Stimulated activated CD4-positive, alpha-beta T cell treated with anti-CD3 and anti-CD28 coated beads, Interleukin-4, amount 100 ng/mL, for 24 hours (primary cell): ENCODE results near the gene VTN.

Source experiments
- DNase-seq: peaks from one replicate; pipeline ENCODE4 v3.0.0-alpha.2; 2020

VTN gene

DNA sequence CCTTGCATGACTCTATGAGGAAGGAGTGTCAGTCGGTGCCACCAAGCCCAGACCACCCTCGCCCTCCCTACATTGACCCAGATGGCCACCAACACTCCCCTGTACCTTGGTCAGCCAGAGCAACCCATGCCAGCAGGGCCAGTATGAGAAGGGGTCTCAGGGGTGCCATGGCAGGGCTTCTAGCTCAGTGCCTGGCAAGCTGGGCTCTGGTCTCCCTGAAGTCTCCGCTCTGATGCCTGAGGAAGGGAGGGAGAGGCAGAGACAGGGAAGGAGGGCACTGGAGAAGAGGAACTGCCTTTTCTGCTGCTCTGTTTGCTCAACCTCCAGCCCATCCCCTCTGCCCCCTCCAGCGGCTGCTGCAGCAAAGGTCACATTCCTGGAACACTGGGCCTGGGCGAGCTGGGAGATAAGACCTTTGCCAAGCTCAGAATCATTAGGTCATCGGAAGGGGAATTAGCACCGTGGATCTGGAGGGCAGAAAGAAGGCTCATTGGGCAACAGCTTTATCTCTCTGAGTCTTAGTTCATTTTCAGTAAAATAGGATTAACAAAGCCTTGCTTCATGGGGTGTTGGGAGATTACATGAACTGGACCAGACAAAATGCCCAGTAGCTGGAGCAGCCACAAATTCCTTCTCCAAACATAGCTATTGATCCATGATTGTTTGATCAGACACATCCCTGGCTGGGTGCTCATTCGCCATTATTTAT is at the start of gene VTN:
VTN (minus strand) TSS at position 273 of the 709 bp plus-strand sequence; CDS start at position 169, 104 bp downstream.
- DNase-seq: no peak

GRCh38 chr17:28416703-28417311 is 46.7 kb upstream of the VTN start:
- peak; percentile 63 for DNase-seq

DNA sequence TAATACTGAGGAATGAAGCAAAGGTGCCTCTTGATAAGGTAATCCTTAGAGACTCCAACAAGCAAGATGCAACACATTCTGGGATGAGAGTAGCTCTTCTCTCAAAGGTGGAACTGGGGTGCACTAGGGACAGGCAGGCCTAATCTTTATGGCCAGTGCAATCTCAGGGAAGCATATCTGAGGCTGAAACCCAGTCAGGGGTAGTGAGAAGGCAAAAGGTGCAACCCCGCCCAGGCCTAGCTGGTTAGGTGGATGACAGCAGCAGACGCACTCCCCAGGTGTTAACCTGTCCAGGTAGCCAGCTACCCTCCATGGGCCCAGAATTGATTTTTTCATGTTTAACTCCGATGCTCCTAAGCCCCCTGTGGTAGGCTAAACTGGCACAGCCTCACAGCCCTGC is 45.8 kb upstream of the VTN start:
- DNase-seq: no peak

DNA sequence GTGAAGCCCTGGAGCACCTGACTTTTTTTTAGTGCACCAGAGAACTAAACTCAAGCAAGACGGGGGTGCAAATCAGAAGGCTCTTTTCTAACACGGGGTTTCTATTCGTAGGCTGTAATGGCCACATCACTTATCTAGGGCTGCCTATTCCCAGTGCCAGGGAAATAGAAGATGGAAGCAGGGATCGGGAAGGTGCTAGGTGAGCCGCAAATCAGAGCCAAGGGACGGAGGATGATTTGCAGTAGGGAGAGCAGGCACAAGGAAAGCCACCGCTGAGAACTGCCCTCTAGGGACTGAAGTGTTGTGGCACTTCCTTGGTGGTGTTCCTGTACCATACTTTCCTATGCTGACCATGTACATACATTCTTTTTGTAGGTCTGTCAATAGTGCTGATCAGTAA is 43.7 kb upstream of the VTN start:
- no peak for DNase-seq

DNA sequence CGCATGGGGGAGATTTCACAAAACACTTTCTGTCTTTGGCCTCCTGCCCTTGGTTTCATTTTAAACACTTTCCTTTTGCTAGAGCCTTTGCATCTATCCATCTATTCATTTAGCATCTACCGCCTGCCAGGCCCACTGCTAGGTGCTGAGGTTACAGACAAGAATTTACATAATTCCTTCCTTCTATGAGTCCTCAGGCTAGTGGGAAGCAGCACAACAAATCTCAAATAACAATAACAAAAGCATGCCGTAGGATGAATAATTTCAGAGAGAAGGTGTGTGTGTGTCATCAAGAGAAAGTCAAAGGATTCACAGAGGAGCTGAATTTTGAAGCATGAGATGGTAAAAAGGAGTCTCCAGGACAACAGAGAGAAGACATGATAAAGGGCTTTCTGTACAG is 42.0 kb upstream of the VTN start:
- no peak for DNase-seq

DNA sequence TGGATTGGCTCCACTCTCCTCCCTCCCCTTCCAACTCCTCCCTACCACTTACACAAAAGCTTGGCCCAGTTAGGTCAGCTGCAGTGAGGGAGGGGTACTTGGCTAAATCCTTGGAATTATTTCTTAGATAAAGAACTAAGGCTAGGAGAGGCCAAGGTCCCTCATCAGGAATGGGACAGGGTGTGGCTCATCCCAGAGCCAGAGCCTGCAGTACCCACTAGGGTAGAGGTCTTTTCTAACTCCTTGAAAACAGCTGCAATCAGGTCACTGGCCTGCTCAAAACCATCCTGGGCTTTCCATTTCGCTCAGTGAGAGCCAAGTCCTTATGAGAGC is 37.8 kb upstream of the VTN start:
- DNase-seq: no peak

GRCh38 chr17:28407130-28407973 is 37.2 kb upstream of the VTN start:
- no peak for DNase-seq

- no peak for DNase-seq
These were observed 36.3 kb upstream of the VTN start for GRCh38 chr17:28406473-28406814.

DNA sequence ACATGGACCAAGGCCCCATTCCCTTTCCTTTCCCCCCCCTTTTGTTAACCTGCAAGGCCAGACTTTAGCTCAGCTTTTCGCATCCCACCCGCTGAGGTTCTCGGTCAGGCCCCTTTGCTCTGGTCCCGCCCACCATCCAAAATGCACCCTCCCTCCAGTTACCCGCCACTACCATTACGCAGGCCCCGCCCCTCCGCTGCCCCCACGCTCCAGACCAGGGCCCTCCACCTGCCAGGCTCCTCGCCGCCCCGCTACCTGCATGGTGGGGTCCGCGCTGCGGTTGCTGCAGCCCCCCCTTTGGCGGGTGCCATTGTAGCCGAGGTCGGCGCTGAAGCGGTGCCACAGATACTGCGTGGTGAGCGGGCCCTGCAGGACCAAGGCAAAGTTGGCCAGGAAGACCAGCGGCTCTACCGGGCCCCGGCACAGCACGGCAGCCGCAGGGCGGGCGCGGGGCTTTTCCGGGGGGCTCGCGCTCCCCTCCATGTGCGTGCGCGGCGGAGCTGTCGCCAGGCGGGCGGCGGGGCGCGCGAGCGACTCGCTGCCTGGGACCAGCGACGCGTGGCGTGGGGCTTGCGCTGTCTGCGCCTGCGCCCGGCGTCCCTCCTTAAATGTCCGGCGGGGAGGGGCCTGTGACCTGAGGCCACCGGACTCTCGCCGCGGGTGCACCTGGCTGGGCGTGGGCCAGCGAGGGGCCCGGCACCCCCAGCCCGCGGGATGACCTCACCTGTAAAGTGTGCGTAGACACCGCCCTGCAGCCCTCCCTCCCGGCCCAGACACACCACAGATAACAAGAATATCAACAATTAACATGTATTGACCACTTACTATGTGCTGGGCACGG is 35.7 kb upstream of the VTN start, which contains the start of gene SLC46A1:
SLC46A1 (minus strand) TSS at position 581 of the 841 bp plus-strand sequence; CDS start at position 483, 98 bp downstream.
- peak; percentile 67 for DNase-seq

DNA sequence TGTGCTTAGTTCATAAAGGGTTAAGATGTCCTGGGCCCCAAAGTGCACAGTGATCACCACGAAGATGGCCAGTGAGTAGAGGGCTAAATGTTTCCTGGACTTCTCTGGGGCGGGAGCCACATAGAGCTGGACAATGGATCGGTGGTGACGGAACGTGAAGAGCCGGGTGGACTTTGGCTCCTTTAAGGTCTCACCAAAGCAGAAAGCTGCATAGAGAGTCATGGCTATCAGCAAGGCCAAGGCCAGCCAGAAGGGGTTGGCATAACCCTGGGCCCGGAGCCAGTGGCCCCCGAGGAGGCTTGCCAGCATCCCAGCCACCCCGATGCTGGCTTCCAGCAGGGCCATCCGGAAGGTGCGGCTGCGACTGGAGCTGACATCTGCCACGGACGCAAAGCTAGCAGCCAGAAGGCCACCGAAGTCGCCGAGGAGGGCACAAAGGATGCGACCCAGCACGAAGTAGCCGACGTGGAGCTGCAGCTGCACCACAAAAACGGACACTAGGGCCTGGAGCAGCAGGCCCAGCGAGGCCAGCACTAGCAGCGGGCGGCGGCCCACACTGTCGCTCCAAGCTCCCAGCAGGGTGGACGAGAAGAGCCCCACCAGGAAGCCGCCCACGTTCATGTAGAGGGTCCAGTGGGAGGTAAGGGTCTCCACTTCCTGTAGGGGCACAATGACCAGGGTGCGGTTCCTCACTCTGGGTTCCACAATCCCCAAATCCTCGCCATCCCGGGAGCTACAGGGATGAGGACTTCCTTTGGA is 34.9 kb upstream of the VTN start:
- no peak for DNase-seq

- DNase-seq: no peak
These were observed 34.3 kb upstream of the VTN start for GRCh38 chr17:28404461-28404811.

DNA sequence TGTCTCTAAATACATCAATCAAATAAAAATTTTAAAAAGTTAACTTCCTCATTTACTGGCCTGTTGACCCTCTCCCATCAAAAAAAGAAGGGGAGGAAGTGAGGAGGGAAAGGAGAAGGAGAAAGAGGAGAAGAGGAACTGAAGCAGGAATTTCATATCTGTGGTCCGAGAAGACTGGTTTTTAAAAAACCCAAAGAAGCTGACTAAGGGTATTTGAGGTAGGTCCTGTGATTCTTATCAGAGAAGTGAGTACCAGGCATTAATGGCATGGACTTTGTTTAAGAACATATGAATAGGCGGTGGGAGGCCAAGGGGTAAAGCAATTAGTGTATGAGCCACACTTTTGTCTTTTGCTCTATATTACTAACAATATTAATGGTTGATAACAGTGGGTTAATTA is 33.9 kb upstream of the VTN start:
- DNase-seq: no peak

- DNase-seq: no peak
These were observed 32.7 kb upstream of the VTN start for GRCh38 chr17:28402844-28403243.

- no peak for DNase-seq
These were observed 32.1 kb upstream of the VTN start for GRCh38 chr17:28402224-28402630.

DNA sequence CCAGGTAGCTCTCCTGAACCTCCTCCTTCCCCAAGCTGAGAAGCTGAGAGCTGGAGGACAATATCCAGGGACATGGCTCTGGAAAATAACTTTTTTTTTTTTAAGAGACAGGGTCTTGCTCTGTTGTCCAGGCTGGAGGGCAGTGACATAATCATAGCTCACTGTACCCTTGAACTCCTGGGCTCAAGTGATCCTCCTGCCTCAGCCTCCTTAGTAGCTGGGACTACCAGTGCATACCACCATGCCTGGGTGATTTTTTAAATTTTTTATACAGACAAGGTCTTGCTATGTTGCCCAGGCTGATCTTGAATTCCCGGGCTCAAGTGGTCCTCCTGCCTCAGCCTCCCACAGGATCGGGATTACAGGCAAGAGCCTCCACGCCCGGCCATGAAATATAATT is 29.7 kb upstream of the VTN start:
- DNase-seq: no peak

DNA sequence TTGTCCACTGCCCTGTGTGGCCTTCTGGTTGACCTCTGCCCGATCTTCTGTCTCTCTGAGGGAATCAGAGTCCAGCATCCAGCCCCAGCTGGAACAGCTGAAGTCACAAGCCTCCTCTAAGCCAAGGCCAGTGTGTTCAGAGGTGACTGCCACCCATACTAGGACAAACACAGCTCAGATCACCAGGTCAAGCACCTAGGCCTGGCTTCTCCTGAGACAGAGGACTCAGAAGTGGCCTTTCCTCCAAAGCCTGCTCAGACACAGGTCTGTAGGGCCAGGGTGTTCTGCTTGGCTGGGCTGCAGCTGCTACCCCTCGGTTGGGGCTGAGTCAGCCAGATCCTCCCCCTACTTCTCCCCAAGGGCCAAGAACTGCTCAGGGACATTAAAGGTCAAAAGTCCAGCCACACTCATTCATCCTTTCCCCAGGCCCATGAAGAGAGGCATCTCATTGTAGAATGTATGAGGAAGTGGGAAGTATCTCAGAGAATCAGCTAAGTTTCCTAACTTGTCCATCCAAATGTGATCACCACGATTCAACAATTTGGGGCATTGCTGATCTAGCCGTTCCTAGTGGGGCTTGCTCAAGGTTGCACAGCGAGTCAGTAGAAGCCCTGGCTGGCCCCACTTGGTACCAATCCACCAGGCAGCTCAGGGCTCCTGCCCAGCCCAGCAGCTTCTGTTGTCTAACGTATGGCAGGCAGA is 28.3 kb upstream of the VTN start:
- no peak for DNase-seq

DNA sequence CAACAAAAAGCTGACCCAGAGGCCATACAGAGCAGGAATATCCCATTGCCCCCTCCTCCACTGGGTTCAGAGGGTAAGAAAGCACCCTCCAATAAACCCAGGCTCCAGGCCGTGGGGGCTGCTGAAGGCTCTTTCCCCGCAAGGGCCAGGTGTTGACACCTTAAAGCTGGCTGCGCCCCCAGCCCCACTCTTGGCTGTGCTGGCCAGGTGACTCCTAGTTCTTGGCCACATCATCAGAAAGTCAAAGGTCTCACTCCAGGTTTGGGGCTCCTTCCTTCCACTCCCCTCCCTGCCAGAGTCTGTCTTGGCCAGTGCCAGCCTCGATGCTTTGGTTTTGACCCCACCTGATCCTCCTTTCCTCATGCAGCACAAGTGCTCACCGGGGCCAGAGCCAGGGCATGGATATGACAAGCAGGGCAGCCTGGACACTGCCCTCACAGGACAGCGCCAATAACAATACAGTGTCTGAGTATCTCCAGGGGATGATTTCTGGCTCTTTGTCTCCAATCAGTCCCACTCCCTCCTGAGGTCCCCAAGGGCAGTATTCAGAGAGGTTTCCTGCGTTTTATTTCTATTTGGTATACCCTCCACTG is 27.7 kb upstream of the VTN start:
- DNase-seq: no peak

- DNase-seq: no peak
These were observed 27.2 kb upstream of the VTN start for GRCh38 chr17:28397275-28397674.

GRCh38 chr17:28396635-28397239 is 26.6 kb upstream of the VTN start:
- no peak for DNase-seq

DNA sequence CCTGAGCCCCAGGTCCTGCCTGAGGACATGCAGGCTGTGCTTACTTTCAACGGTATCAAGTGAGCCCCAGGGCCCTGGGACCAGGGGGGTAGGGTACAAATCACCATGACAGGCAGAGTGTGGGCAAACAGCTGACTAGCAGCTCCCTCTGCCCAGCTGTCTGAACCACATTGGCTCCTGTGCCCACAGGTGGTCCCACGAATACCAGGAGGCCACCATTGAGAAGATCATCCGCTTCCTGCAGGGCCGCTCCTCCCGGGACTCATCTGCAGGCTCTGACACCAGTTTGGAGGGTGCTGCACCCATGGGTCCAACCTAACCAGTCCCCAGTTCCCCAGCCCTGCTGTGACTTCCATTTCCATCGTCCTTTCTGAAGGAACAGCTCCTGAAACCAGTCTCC is 25.9 kb upstream of the VTN start:
- DNase-seq: no peak

- no peak for DNase-seq
These were observed 25.3 kb upstream of the VTN start for GRCh38 chr17:28395426-28395825.
